Activated T-cell treated with anti-CD3 and anti-CD28 coated beads, Interleukin-2, amount 50 U/mL, for 72 hours (primary cell): ENCODE results near the gene SLC35D3. TPM values are rescaled to one million over a fixed set of nuclear protein-coding genes. Genes with fewer than 3 reads are reported as not detected.

Experiments used
- total RNA-seq, 2 donors: library from RNA; stranded (reverse); gene quantifications; one replicate each; pipeline ENCODE4 v1.2.3, GENCODE V29; 2022

Gene SLC35D3
- total RNA-seq, 2 donors from 2014 or later: not detected

Other genes with a start within 250 kb of the SLC35D3 start
- 10 to 100 TPM; 12.8 to 18.5 TPM for gene MAP3K5, start 129.8 kb upstream of the SLC35D3 start, total RNA-seq
- 1 to 10 TPM; 3.8 to 4.9 TPM for gene PEX7, start 99.7 kb upstream of the SLC35D3 start, total RNA-seq
- not detected for gene IL20RA, start 122.7 kb downstream of the SLC35D3 start, total RNA-seq